ENCODE results near the gene RNLS.

DNA sequence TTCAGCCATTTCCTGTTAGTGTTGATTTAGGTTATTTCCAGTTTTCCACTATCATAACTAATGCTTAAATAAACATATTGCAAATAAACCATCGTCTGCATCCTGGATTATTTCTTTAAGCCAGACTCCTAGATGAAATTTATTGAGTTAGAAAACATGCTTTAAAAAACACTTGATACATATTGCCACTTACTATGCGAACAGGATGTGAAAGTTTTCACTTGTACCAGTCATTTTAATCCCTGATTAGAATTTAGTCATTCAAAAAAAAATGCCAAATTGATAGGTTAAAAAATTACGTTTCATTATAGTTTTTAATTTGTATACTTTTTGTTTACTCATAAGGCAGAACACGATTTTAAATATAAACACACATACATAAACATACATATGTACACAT is 309.6 kb downstream of the RNLS start:
- no peak for TF ChIP-seq CTCF (conservative IDR thresholded peaks at IDR 0.05; ENCODE audit: low read length)
- no peak for TF ChIP-seq EZH2phosphoT487 (IDR thresholded peaks at IDR 0.05; ENCODE audit: borderline replicate concordance, low read depth, low read length)

All from OCI-LY7 (cell line).